ENCODE measurements around the gene LRRC15.

- TF ChIP-seq, protein P1, sequence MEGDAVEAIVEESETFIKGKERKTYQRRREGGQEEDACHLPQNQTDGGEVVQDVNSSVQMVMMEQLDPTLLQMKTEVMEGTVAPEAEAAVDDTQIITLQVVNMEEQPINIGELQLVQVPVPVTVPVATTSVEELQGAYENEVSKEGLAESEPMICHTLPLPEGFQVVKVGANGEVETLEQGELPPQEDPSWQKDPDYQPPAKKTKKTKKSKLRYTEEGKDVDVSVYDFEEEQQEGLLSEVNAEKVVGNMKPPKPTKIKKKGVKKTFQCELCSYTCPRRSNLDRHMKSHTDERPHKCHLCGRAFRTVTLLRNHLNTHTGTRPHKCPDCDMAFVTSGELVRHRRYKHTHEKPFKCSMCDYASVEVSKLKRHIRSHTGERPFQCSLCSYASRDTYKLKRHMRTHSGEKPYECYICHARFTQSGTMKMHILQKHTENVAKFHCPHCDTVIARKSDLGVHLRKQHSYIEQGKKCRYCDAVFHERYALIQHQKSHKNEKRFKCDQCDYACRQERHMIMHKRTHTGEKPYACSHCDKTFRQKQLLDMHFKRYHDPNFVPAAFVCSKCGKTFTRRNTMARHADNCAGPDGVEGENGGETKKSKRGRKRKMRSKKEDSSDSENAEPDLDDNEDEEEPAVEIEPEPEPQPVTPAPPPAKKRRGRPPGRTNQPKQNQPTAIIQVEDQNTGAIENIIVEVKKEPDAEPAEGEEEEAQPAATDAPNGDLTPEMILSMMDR (conservative IDR thresholded peaks at IDR 0.05; ENCODE audit: low read depth, low read length) = no peak
- TF ChIP-seq EZH2phosphoT487 (IDR thresholded peaks at IDR 0.05; ENCODE audit: borderline replicate concordance, low read length) (no peak), EZH2 (IDR thresholded peaks at IDR 0.05; ENCODE audit: low read length, unreplicated experiment) (no peak)
Measured at GRCh38 chr3:194407423-194407822, 37.9 kb upstream of the LRRC15 start.

Measured in PC-3 (cell line).